ENCODE results near the gene CDH22.

CDH22 gene

DNA sequence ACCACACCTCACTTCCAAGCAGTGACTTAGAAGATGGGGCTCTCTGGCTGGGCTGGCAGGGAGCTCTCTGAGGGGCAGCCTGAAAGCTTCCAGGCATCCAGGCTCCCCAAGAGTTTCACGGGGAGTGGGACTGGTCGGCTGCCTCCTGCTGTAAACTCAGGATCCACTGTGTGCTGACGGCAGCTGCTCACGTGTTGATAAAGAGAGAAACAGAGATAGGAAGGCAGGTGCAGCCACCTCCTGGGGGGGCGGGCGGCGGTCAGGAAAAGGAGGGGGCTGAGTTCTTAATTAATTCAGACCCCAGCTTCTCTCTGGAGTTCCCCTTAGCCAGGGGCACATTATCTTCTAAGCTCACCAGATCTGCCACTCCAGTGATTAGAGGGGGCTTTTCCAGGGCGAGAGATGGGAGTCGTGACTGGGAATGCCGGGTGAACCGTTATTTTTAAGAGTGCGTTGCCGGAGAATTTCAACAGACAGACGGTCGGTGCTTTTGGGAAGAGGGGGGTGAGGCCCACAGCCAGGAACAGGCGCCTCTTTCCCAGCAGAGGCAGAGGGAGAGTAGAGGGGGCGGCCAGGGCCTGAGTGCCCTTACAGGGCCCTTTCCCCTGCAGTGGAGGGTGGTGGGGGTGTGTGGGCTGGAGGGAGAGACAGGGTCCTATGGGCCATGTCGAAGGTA, 119.3 kb downstream of the CDH22 start:
- DNase-seq, result peak; percentile 28

- no peak for DNase-seq
Measured at GRCh38 chr20:46186210-46186609, 122.1 kb downstream of the CDH22 start.

GRCh38 chr20:46185353-46185752, 122.9 kb downstream of the CDH22 start:
- DNase-seq, result no peak

GRCh38 chr20:46183768-46184167, 124.5 kb downstream of the CDH22 start:
- no peak for DNase-seq

- DNase-seq, result no peak
Measured at GRCh38 chr20:46182276-46183200, 125.8 kb downstream of the CDH22 start.

GRCh38 chr20:46179862-46180261, 128.4 kb downstream of the CDH22 start:
- DNase-seq, result no peak

GRCh38 chr20:46178891-46179290, 129.4 kb downstream of the CDH22 start:
- no peak for DNase-seq

DNA sequence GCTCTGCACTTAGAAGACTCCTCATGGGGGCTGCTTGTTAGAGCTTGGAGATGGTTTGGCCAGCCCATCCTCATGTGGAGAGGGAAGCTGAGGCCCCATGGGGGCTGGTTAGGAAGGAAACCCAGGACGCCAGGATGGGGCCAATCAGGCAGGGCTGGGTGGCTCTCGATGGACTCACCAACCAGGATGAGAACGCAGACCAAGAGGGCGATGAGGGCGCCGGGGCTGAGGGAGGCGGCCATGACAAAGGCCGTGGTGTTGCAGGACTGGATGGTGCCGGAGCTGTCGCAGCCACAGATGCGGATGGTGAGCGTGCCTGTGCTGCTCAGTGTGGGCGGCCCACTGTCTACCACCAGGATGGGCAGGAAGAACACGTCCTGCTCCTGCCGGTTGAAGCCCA, 130.5 kb downstream of the CDH22 start:
- DNase-seq, result no peak

DNA sequence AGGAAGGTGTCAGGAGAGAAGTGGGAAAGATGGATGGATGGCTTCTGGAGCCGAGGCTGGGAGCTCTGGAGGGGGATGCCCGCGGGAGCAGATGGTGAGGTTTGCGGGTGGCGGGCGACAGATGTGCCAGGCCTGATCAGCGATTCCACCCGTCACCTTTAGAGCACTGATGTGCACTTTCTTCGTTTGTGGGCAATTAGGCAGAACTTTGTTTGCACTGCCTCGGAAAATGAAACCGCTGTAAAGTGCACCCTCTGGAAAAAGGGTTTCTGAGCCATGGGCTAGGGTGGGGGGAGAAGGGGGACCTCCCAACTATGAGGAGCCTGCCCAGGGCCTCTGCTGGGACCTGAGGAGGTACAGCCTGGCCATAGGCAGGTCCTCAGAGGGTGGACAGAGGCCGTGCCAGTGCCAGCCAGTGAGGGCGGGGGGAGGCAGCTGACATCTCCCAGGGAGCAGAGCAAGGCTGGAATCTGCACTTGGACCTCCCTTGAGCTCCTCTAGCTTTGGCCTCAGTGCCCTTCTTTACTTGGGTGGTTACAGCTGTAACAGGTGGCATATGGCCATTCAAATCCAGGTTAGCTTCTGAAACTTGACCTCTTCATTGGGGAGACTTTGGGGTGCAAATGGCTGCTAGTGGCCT, 131.4 kb downstream of the CDH22 start:
- no peak for DNase-seq

DNA sequence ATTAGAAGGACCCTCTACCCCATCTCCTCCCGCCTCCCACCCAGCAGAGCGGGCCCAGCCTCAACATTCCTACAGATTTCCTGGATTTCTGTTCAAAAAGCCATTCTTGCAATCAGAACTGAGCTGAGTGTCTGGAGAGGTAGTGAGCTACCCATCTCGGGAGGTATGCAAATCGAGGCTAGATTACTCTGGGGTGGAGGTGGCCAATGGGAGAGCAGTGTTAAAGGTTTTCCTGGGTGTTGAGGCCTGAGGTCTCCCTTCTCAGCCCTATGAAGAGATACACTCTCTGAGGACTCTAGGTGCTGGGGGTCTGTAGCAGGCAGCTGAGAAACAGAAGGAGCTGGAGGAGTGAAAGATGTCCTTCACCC, 133.2 kb downstream of the CDH22 start:
- DNase-seq, result no peak

DNA sequence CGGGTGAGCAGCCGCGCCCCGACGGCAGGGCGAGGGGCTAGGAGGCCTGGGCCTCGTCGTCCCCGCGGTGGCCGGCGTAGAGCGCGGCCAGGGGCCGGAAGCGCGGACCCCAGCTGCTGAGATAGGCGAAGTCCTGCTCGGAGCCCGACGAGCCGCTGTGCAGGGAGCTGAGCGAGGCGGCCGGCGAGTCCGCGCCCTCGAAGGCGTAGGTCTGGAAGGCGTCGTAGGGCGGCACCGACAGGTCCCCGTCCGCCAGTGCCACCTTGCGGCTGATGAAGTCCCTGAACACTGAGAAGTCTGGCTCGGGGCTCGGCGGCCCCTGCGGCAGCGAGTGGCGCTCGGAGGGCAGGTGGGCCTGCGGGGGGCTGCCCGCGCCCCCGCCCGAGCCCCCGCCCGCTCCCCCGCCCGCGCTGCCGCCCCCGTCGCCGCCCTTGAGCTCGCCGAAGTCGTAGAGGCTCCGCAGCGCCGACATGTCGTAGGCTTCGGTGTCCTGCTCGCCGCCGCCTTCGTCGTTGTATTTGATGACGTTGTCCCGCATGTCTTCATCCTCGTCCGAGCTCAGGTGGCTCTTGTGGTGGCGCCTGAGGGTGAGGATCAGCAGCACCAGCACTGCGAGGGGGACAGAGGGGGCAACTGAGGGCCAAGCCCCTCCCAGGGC, 133.7 kb downstream of the CDH22 start:
- no peak for DNase-seq

DNA sequence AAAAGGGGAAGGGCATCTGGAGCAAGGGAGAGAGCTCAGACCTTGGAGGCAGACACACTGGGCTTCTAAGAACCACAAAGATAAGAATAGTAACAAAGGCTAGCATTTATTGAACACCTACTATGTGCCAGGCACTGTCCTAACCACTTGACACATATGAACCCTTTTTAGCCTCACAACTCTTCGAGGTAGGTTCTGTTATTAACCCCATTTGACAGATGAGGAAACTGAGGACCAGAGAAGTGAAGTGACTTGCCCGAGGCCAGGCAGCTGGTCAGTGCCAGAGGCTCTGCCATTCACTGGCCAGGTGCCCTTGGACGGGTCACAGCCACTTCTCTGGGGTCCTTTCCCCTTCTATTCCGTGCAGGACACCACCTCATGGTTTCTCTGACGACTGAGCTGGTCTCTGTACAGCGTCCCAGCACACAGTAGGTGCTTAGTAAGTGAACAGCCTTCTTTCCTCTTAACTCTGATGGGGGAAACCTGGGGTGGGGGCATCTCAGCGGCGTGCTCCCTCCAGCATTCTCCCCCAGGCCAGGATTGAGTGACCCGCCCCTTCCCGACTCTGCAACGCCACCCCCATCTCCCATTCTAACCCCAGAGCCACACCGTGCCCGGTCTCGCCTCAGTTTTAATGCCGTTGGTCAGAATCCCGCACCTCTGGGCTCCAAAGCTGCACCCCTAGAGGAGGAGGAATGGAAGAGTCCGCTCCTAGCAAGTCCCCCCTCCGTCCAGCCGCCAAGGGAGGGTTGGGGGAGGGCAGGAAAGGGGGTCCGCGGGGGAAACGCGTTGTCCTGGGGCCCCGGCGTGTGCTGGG, 134.4 kb downstream of the CDH22 start:
- DNase-seq, result no peak

- no peak for DNase-seq
Measured at GRCh38 chr20:46172961-46173536, 135.2 kb downstream of the CDH22 start.

- no peak for DNase-seq
Measured at GRCh38 chr20:46172455-46172854, 135.8 kb downstream of the CDH22 start.

DNA sequence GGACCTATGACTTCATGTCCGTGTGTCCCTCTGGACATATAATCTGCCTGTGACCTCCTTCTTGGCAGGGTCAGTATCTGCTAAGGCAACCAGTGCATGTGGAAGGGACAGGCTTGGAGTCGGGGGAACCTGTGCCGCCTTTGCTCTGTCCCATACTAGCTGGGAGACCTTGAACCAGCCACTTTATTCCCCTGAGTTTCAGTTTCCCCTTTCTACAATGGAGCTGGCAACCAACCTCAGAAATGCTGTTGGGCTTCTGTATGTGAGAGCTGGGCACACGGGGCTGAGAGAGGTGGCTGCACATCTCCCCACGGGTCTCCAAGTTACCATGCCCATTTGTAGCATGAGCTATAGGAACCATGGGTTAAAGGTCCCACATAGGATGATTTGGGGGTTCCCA, 136.4 kb downstream of the CDH22 start:
- no peak for DNase-seq

GRCh38 chr20:46171476-46171875, 136.8 kb downstream of the CDH22 start:
- no peak for DNase-seq

DNA sequence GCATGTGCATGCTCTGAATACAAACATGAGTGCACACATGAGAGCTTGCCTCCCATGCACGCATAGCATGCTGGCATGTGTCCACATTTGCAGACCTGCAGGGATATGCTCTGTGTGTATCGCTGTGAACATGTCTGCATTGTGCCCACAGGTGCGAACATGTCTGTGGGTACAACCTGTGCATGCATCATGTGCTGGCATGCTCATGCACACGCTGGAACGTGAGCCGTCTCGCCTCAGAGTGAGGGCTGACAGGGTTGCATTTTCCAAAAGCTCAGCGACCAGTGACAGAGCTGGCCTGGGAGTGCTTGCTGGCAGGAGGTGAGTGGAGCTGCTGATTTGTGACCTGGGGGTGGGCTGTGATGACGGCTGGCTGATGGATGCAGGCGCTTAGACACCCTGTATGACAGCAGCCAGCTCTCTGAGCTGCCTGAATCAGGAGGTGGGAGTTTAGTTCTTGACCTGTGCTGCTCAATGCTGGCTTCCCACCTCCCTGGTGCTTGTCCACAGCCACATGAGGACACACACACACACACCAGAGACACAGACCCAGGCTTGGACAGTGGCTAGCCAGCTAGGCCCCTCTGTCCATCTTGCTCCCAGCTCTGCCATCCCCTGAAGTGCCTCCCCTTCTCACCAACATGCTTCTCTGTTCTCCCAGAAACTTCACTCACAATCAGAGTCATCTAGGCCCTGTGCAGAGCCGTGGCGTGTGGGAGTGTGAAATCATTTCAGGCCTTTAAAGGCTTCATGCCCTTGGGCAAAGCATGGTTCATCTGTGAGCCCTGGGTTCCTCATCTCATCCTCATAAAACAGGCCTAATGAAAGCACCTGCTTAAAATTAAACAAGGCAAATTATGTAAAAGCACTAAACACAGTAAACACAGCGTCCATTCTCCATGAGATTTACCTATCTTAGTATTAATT, 138.8 kb downstream of the CDH22 start:
- no peak for DNase-seq

GRCh38 chr20:46168438-46168837, 139.9 kb downstream of the CDH22 start:
- DNase-seq, result no peak

GRCh38 chr20:46167080-46167479, 141.2 kb downstream of the CDH22 start:
- no peak for DNase-seq

GRCh38 chr20:46164254-46164653, 144.0 kb downstream of the CDH22 start:
- no peak for DNase-seq

DNA sequence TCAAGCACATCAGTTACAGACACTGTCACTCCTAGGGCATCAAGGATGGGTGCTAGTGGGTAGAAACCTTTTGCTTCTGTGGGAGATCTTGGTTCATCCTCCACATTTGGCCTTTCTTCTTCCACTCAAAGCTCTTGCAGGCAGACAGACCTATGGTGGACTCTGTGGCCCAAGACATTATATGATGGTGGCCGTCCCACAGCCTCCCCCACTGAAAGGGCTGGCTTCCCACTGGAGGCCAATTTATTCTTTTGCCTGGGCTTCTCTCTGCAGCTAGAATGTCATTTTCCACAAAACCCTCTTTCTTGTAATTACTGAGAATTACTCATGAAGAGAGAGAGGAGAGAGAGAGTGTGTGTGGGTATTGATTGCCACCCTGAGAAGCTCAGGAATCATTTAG, 146.4 kb downstream of the CDH22 start:
- no peak for DNase-seq

Measured in COR-L47 (cell line).